Measurements from ENCODE around the gene ANTXRL.

- TF ChIP-seq, protein P1, sequence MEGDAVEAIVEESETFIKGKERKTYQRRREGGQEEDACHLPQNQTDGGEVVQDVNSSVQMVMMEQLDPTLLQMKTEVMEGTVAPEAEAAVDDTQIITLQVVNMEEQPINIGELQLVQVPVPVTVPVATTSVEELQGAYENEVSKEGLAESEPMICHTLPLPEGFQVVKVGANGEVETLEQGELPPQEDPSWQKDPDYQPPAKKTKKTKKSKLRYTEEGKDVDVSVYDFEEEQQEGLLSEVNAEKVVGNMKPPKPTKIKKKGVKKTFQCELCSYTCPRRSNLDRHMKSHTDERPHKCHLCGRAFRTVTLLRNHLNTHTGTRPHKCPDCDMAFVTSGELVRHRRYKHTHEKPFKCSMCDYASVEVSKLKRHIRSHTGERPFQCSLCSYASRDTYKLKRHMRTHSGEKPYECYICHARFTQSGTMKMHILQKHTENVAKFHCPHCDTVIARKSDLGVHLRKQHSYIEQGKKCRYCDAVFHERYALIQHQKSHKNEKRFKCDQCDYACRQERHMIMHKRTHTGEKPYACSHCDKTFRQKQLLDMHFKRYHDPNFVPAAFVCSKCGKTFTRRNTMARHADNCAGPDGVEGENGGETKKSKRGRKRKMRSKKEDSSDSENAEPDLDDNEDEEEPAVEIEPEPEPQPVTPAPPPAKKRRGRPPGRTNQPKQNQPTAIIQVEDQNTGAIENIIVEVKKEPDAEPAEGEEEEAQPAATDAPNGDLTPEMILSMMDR (IDR thresholded peaks at IDR 0.05; ENCODE audit: insufficient read depth, low read length), result no peak
- TF ChIP-seq, protein P2, sequence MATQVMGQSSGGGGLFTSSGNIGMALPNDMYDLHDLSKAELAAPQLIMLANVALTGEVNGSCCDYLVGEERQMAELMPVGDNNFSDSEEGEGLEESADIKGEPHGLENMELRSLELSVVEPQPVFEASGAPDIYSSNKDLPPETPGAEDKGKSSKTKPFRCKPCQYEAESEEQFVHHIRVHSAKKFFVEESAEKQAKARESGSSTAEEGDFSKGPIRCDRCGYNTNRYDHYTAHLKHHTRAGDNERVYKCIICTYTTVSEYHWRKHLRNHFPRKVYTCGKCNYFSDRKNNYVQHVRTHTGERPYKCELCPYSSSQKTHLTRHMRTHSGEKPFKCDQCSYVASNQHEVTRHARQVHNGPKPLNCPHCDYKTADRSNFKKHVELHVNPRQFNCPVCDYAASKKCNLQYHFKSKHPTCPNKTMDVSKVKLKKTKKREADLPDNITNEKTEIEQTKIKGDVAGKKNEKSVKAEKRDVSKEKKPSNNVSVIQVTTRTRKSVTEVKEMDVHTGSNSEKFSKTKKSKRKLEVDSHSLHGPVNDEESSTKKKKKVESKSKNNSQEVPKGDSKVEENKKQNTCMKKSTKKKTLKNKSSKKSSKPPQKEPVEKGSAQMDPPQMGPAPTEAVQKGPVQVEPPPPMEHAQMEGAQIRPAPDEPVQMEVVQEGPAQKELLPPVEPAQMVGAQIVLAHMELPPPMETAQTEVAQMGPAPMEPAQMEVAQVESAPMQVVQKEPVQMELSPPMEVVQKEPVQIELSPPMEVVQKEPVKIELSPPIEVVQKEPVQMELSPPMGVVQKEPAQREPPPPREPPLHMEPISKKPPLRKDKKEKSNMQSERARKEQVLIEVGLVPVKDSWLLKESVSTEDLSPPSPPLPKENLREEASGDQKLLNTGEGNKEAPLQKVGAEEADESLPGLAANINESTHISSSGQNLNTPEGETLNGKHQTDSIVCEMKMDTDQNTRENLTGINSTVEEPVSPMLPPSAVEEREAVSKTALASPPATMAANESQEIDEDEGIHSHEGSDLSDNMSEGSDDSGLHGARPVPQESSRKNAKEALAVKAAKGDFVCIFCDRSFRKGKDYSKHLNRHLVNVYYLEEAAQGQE (IDR thresholded peaks at IDR 0.05; ENCODE audit: insufficient replicate concordance, low read depth), result no peak
- TF ChIP-seq GABPA (IDR thresholded peaks at IDR 0.05; ENCODE audit: low read depth) (no peak), POLR2AphosphoS5 (IDR thresholded peaks at IDR 0.05; ENCODE audit: low read depth) (no peak), SPI1 (IDR thresholded peaks at IDR 0.05; ENCODE audit: borderline replicate concordance, low read depth) (no peak)
Observed at GRCh38 chr10:46285966-46286620, 704 bp upstream of the ANTXRL start.

Measured in HL-60 (cell line).